Transverse colon (tissue), 4 donors: ENCODE measurements around the gene RABGGTA. TPM values are rescaled to one million over a fixed set of nuclear protein-coding genes. Genes with fewer than 3 reads are reported as not detected.

Experiments
- DNase-seq: peaks from one replicate; pipeline ENCODE4 v3.0.0-alpha.2; 2019
- H3K27ac ChIP-seq, 4 donors: fragments of 200-600 bp; sonication (generic); 2 replicates each; pipeline ENCODE4 v1.5.1; 2016 to 2018; ENCODE audit warnings: inconsistent platforms in 4 of 4
- H3K27me3 ChIP-seq: fragments of 200-600 bp; sonication (generic); 2 replicates; pipeline ENCODE4 v1.5.1; 2017; ENCODE audit warnings: inconsistent platforms
- H3K36me3 ChIP-seq, 4 donors: fragments of 200-600 bp; sonication (generic); 2 replicates each; pipeline ENCODE4 v1.5.1; 2017 to 2019; ENCODE audit warnings: inconsistent platforms in 4 of 4
- H3K4me1 ChIP-seq, 4 donors: fragments of 200-600 bp; sonication (generic); 2 replicates each; pipeline ENCODE4 v1.5.1; 2017 to 2020; ENCODE audit warnings: inconsistent platforms in 4 of 4
- H3K4me3 ChIP-seq, 4 donors: fragments of 200-600 bp; sonication (generic); 1 replicate in 1 of 4; 2 replicates in 3 of 4; pipeline versions ENCODE4 v1.5.1 to v1.6.1; 2017 to 2019; ENCODE audit warnings: inconsistent platforms in 4 of 4
- H3K9me3 ChIP-seq, 2 donors: fragments of 200-600 bp; sonication (generic); 2 replicates each; pipeline ENCODE4 v1.5.1; 2017 to 2019; ENCODE audit warnings: inconsistent platforms in 2 of 2
- CTCF ChIP-seq, 5 experiments: fragments of 200-600 bp in 3 of 5; fragments of 450-650 bp in 2 of 5; sonication (generic) in 3 of 5; IDR thresholded peaks; 1 replicate in 2 of 5; 2 replicates in 3 of 5; pipeline ENCODE4 v1.5.1; 2016 to 2017; ENCODE audit warnings: antibody characterized with exemption in 5 of 5, inconsistent platforms in 3 of 5, mild to moderate bottlenecking in 2 of 5, moderate library complexity in 1 of 5
- EP300 ChIP-seq: sonication (generic); formaldehyde crosslinking; IDR thresholded peaks from one replicate; pipeline ENCODE4 v1.6.1; 2017; ENCODE audit warnings: antibody characterized with exemption, low read depth
- POLR2A ChIP-seq: fragments of 450-650 bp; IDR thresholded peaks from one replicate; pipeline ENCODE4 v1.6.1; 2016; ENCODE audit warnings: antibody characterized with exemption, mild to moderate bottlenecking, moderate library complexity
- POLR2AphosphoS5 ChIP-seq, 3 donors: sonication (generic); formaldehyde crosslinking; IDR thresholded peaks; one replicate each; pipeline ENCODE4 v1.6.1; 2016; ENCODE audit warnings: antibody characterized with exemption in 3 of 3
- WGBS, 2 donors: methylation state at CpG; one replicate each; pipeline ENCODE4 v1.1.5; 2018; ENCODE audit warnings: low coverage in 1 of 2; 5-methylcytosine and 5-hydroxymethylcytosine counted together
- in situ Hi-C, 4 donors: fragments of 200-750 bp; cut with MboI; loops; one replicate each; pipeline versions ENCODE4 v1.15.0 to v1.15.1; 2017; ENCODE audit warnings: low sequenced_read_pairs in 3 of 4, low pct_ligation_motif_present in 1 of 4, low pct_unique_long_range_greater_than_20kb in 1 of 4
- intact Hi-C: fragments of 100-400 bp; cut with DNase I; formaldehyde crosslinking; loops from one replicate; pipeline ENCODE4 v1.15.1; 2023; ENCODE audit warnings: low total_unique reads
- total RNA-seq, 4 donors: library from RNA; depleted of rRNA; stranded (reverse); fragments of >200 nt; gene quantifications; one replicate each; pipeline ENCODE4 v1.1.0, GENCODE V29; 2016

The RABGGTA gene
- total RNA-seq, 4 donors from 2014 or later, result 47.3 to 227 (median 53.0) TPM

- Histone ChIP-seq H3K36me3 (no peaks in the 10 kb centered on the region), H3K9me3 (no peaks in the 10 kb centered on the region), H3K4me3 (no peak overlapping the region), H3K27ac (no peak overlapping the region), H3K27me3 (no peaks in the 10 kb centered on the region), H3K4me1 (no peaks in the 10 kb centered on the region)
- in situ Hi-C loops, result no loop called here
- no peak for DNase-seq
- 85% methylated on average over 4 of the region's 4 CpGs; no CpG with 5 or more reads in 1 of the 2 donors for WGBS, 2 donors
- intact Hi-C loops, result no loop called here
- TF ChIP-seq CTCF (IDR thresholded peaks at IDR 0.05), result no peak
These were observed 14.4 kb downstream of the RABGGTA start for GRCh38 chr14:24256960-24257359.

- WGBS, 2 donors, result 96 to 97% methylated on average over 4 to 11 of the region's 12 CpGs
- H3K27ac ChIP-seq, result no peak overlapping the region
- H3K4me1 ChIP-seq, result no peaks in the 10 kb centered on the region
- in situ Hi-C loops, result no loop called here
- intact Hi-C loops, result no loop called here
- no peaks in the 10 kb centered on the region for H3K9me3 ChIP-seq
- DNase-seq, result no peak
- no peaks in the 10 kb centered on the region for H3K27me3 ChIP-seq
- no peak overlapping the region for H3K4me3 ChIP-seq
- no peaks in the 10 kb centered on the region for H3K36me3 ChIP-seq
- TF ChIP-seq EP300 (no peak), CTCF (IDR thresholded peaks at IDR 0.05) (no peak), POLR2AphosphoS5 (IDR thresholded peaks at IDR 0.05) (no peak), POLR2A (no peak)
These were observed 15.3 kb downstream of the RABGGTA start for GRCh38 chr14:24255931-24256711.

DNA sequence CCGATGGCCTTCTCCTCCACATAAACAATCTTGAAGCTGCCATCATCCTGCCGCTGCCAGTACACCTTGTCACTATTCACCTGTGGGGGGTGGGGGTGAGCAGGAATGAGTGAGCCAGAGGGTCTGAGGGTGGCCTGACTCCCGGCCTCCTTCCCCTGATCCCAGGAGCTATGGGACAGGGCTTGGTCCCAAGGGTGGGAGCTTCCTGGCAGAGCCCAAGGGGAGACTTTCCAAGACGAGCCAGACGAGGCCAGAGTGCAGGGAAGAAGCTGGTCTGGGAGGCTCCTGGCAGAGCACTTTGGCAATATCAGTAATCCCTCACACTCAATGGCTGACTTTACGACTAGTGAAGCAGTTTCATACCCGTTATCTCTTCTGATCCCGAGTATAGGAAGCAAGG lies 16.0 kb downstream of the RABGGTA start:
- intact Hi-C loops, result no loop called here
- Histone ChIP-seq H3K36me3 (no peaks in the 10 kb centered on the region), H3K9me3 (no peaks in the 10 kb centered on the region), H3K27ac (no peak overlapping the region), H3K27me3 (no peaks in the 10 kb centered on the region), H3K4me1 (no peaks in the 10 kb centered on the region), H3K4me3 (no peak overlapping the region)
- no peak for DNase-seq
- TF ChIP-seq POLR2AphosphoS5 (IDR thresholded peaks at IDR 0.05), result no peak
- no peak for TF ChIP-seq CTCF (IDR thresholded peaks at IDR 0.05)
- no peak for TF ChIP-seq EP300
- TF ChIP-seq POLR2A, result no peak
- in situ Hi-C loops, result no loop called here
- WGBS, 2 donors, result 90 to 96% methylated on average over 2 to 8 of the region's 8 CpGs

DNA sequence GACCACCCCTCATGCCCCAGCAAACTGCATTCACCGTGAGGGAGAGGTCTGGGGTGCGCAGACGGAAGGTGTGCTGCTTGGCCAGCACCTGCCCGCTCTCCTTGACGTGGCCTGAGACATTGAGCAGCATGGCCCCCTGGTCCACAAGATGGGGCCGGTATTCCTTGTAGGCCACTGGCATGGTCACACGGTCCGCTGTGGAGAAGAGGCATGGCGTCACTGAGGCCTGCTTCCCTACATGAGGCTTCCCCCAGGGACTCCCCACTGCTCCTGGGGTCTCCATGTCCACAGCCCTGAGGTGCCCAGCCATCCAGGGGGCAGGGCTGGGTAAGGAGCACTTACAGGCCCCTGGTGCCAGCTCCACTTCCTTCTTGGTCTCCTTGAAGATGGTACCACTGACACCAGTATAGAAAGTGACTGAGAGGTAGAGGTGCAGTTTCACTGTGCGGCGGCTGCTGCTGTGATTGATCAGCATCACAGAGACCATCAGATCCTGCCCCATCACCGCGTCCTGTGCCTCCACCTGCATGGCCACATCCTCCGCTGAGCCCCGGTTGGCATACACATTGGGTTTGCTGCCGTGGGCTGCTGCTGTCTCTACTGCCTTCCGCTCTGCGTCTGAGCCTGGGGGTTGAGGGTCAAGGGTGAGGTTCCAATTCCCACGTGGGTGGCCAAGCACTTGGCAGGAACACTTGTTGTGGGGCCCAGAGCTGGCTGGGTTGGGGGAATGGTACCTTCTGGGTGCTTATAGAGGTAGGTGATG lies 16.6 kb downstream of the RABGGTA start:
- H3K27ac ChIP-seq, result no peak overlapping the region
- no peak for TF ChIP-seq POLR2AphosphoS5 (IDR thresholded peaks at IDR 0.05)
- no peak for TF ChIP-seq CTCF (IDR thresholded peaks at IDR 0.05)
- TF ChIP-seq EP300, result no peak
- TF ChIP-seq POLR2A, result no peak
- no peak overlapping the region for H3K4me3 ChIP-seq
- intact Hi-C loops (no loop called here), in situ Hi-C loops (no loop called here)
- no peaks in the 10 kb centered on the region for H3K9me3 ChIP-seq
- no peaks in the 10 kb centered on the region for H3K36me3 ChIP-seq
- 93 to 100% methylated on average over 1 to 18 of the region's 19 CpGs for WGBS, 2 donors
- no peaks in the 10 kb centered on the region for H3K27me3 ChIP-seq
- no peak for DNase-seq
- no peaks in the 10 kb centered on the region for H3K4me1 ChIP-seq
